IMR-90 (cell line): ENCODE results near the gene EGLN1. TPM values are rescaled to one million over a fixed set of nuclear protein-coding genes. Genes with fewer than 3 reads are reported as not detected.

ENCODE experiments used
- ATAC-seq: fragments of 200-7000 bp; cut with Tn5 transposase; 2 replicates; pipeline ENCODE4 v1.9.1; 2020; ENCODE audit warnings: low read depth, mild to moderate bottlenecking, moderate library complexity
- BruUV-seq: library from RNA; stranded (reverse); fragments of 400-500 nt; replicated peaks from 2 replicates; lab custom pipeline; 2021; lab: Mats Ljungman, UMichigan
- CTCF ChIA-PET: fragments of 300-600 bp; formaldehyde crosslinking; extraction: SDS; loops from one replicate; lab custom pipeline; 2021; ENCODE audit warnings: antibody characterized with exemption; lab: Yijun Ruan, JAX
- POLR2A ChIA-PET: fragments of 300-600 bp; sonication (Branson Sonifier 250); formaldehyde crosslinking; loops from one replicate; lab custom pipeline; 2022; ENCODE audit warnings: antibody characterized with exemption; ENCODE audit not compliant: unreplicated experiment; lab: Charles Lee
- DNase-seq: peaks from one replicate; pipeline ENCODE4 v3.0.0; 2013
- H2AFZ ChIP-seq: replicated peaks from 2 replicates; pipeline ENCODE3; 2013; ENCODE audit warnings: low read length, mild to moderate bottlenecking; ENCODE audit not compliant: poor library complexity
- H2AK5ac ChIP-seq: 2 replicates; pipeline ENCODE4 v1.6.1; 2013; ENCODE audit warnings: low read depth, low read length, inconsistent platforms
- H2AK9ac ChIP-seq: replicated peaks from 2 replicates; pipeline ENCODE3; 2013; ENCODE audit warnings: mild to moderate bottlenecking, low read depth, low read length, moderate library complexity; ENCODE audit not compliant: poor library complexity
- H2BK120ac ChIP-seq: 2 replicates; pipeline ENCODE4 v1.6.1; 2013; ENCODE audit warnings: low read depth, low read length, inconsistent platforms
- H2BK15ac ChIP-seq: 3 replicates; pipeline ENCODE4 v1.6.1; 2013; ENCODE audit warnings: low read depth, low read length, inconsistent platforms
- H2BK20ac ChIP-seq: 2 replicates; pipeline ENCODE4 v1.6.1; 2013; ENCODE audit warnings: low read depth, mild to moderate bottlenecking, inconsistent platforms, low read length, moderate library complexity
- H2BK5ac ChIP-seq: 2 replicates; pipeline ENCODE4 v1.6.1; 2013; ENCODE audit warnings: mild to moderate bottlenecking, low read depth, low read length, inconsistent platforms; ENCODE audit not compliant: poor library complexity, severe bottlenecking
- H3K14ac ChIP-seq: replicated peaks from 2 replicates; pipeline ENCODE4 v1.6.1; 2013; ENCODE audit warnings: low read depth, low read length, inconsistent platforms
- H3K18ac ChIP-seq: 2 replicates; pipeline ENCODE4 v1.6.1; 2013; ENCODE audit warnings: low read depth, low read length, control low read depth
- H3K23ac ChIP-seq: 2 replicates; pipeline ENCODE4 v1.6.1; 2013; ENCODE audit warnings: low read depth, low read length, inconsistent platforms
- H3K27ac ChIP-seq: 2 replicates; pipeline ENCODE4 v1.5.1; 2013; ENCODE audit warnings: mild to moderate bottlenecking, control low read depth, low read length; ENCODE audit not compliant: insufficient read depth
- H3K27me3 ChIP-seq: 2 replicates; pipeline ENCODE4 v1.6.1; 2013; ENCODE audit warnings: low read length; ENCODE audit not compliant: control insufficient read depth, insufficient read depth
- H3K36me3 ChIP-seq: 2 replicates; pipeline ENCODE4 v1.6.1; 2013; ENCODE audit warnings: low read length, mixed read lengths; ENCODE audit not compliant: control insufficient read depth, insufficient read depth
- H3K4ac ChIP-seq: 2 replicates; pipeline ENCODE4 v1.6.1; 2013; ENCODE audit warnings: low read depth, low read length, inconsistent platforms
- H3K4me1 ChIP-seq: 2 replicates; pipeline ENCODE4 v1.6.1; 2013; ENCODE audit warnings: low read length, mixed read lengths; ENCODE audit not compliant: control insufficient read depth, insufficient read depth
- H3K4me2 ChIP-seq: 2 replicates; pipeline ENCODE4 v1.6.1; 2013; ENCODE audit warnings: low read depth, mild to moderate bottlenecking, control low read depth, low read length, moderate library complexity
- H3K4me3 ChIP-seq: 2 replicates; pipeline ENCODE4 v1.5.1; 2013; ENCODE audit warnings: low read depth, mild to moderate bottlenecking, control low read depth, low read length, moderate library complexity; ENCODE audit not compliant: insufficient read depth
- H3K56ac ChIP-seq: 2 replicates; pipeline ENCODE4 v1.6.1; 2013; ENCODE audit warnings: low read length, inconsistent platforms; ENCODE audit not compliant: insufficient read depth; ENCODE audit errors: extremely low read depth
- H3K79me1 ChIP-seq, 2 experiments: 2 replicates each; pipeline ENCODE4 v1.6.1; 2013; ENCODE audit warnings: low read length in 2 of 2, inconsistent platforms in 1 of 2, low read depth in 1 of 2
- H3K9ac ChIP-seq: 2 replicates; pipeline ENCODE4 v1.6.1; 2013; ENCODE audit warnings: low read depth, low read length, control low read depth
- H3K9me1 ChIP-seq: 2 replicates; pipeline ENCODE4 v1.6.1; 2013; ENCODE audit warnings: low read length, inconsistent platforms; ENCODE audit not compliant: insufficient read depth
- H3K9me3 ChIP-seq: 2 replicates; pipeline ENCODE4 v1.6.1; 2013; ENCODE audit warnings: low read length; ENCODE audit not compliant: control insufficient read depth, insufficient read depth
- H4K20me1 ChIP-seq: 2 replicates; pipeline ENCODE4 v1.6.1; 2013; ENCODE audit warnings: low read length, inconsistent platforms; ENCODE audit not compliant: insufficient read depth
- H4K5ac ChIP-seq: 2 replicates; pipeline ENCODE4 v1.6.1; 2013; ENCODE audit warnings: mild to moderate bottlenecking, low read depth, low read length, control low read depth
- H4K8ac ChIP-seq, 2 experiments: 2 replicates each; pipeline ENCODE4 v1.6.1; 2013; ENCODE audit warnings: low read depth in 2 of 2, low read length in 2 of 2, control low read depth in 1 of 2, inconsistent platforms in 1 of 2
- H4K91ac ChIP-seq: 2 replicates; pipeline ENCODE4 v1.6.1; 2013; ENCODE audit warnings: low read depth, low read length, inconsistent platforms; ENCODE audit not compliant: insufficient read depth
- CHD1 ChIP-seq: IDR thresholded peaks from 2 replicates; pipeline ENCODE4 v1.6.1; 2012; ENCODE audit warnings: low read depth, low read length, improper control_type of control experiment
- MAZ ChIP-seq: IDR thresholded peaks from 2 replicates; pipeline ENCODE4 v1.6.1; 2012; ENCODE audit warnings: low read depth, mild to moderate bottlenecking, low read length, improper control_type of control experiment, moderate library complexity, borderline replicate concordance
- RAD21 ChIP-seq: IDR thresholded peaks from 2 replicates; pipeline ENCODE4 v1.6.1; 2012; ENCODE audit warnings: low read length, improper control_type of control experiment
- RCOR1 ChIP-seq: IDR thresholded peaks from 2 replicates; pipeline ENCODE4 v1.6.1; 2012; ENCODE audit warnings: mild to moderate bottlenecking, low read length, improper control_type of control experiment; ENCODE audit not compliant: insufficient replicate concordance
- RFX5 ChIP-seq: IDR thresholded peaks from 2 replicates; pipeline ENCODE4 v1.8.0; 2012; ENCODE audit warnings: low read depth, mild to moderate bottlenecking, low read length, moderate library complexity
- SMC3 ChIP-seq: fragments of 150-350 bp; IDR thresholded peaks from 2 replicates; pipeline ENCODE4 v1.6.1; 2016; ENCODE audit warnings: low read depth, mild to moderate bottlenecking, antibody characterized with exemption, low read length, moderate library complexity
- USF2 ChIP-seq: fragments of 150-350 bp; IDR thresholded peaks from 2 replicates; pipeline ENCODE4 v1.6.1; 2017; ENCODE audit warnings: mild to moderate bottlenecking, antibody characterized with exemption, low read length, low read depth
- whole genome bisulfite sequencing, 2 experiments: methylation state at CpG; one replicate each; pipeline versions ENCODE4 v1.1.5 to v1.1.7; 2013; ENCODE audit warnings: missing lambda C conversion rate in 2 of 2; ENCODE audit not compliant: insufficient read length in 1 of 2; ENCODE audit errors: extremely low coverage in 2 of 2; 5-methylcytosine and 5-hydroxymethylcytosine counted together
- dilution Hi-C: fragments of 300-500 bp; cut with HindIII; formaldehyde crosslinking; loops from one replicate; pipeline ENCODE4 v1.14.3; 2018; ENCODE audit warnings: low sequenced_read_pairs; ENCODE audit not compliant: unreplicated experiment
- in situ Hi-C: fragments of 300-500 bp; cut with MboI; formaldehyde crosslinking; loops from 3 replicates; pipeline ENCODE4 v1.14.3; 2019; ENCODE audit warnings: low sequenced_read_pairs, inconsistent platforms, mixed read lengths
- intact Hi-C: fragments of 100-400 bp; cut with micrococcal nuclease; formaldehyde crosslinking; loops from 2 replicates; pipeline ENCODE4 v1.10.0; 2022
- polyA plus RNA-seq, 3 experiments: library from polyadenylated mRNA; depleted of rRNA; stranded (reverse); fragments of >200 nt; gene quantifications; 2 replicates each; pipeline ENCODE4 v1.2.3, GENCODE V29; 2012; ENCODE audit warnings: low replicate concordance in 1 of 3
- total RNA-seq: library from RNA; depleted of rRNA; stranded (reverse); fragments of >200 nt; gene quantifications from 2 replicates; pipeline ENCODE4 v1.2.3, GENCODE V29; 2012

EGLN1 gene
- total and polyA plus RNA-seq, 2 of the 4 experiments (the other 2 are of a cell fraction) = 25.7 to 26.9 TPM

GRCh38 chr1:231420299-231420958 lies 1.7 kb downstream of the EGLN1 start (continued):
- no peak for TF ChIP-seq CHD1

- no peak overlapping the region for H2BK15ac ChIP-seq
- H4K5ac ChIP-seq = no peak overlapping the region
- dilution Hi-C loops (no loop called here), intact Hi-C loops (loop anchor here (1.0 to 5.0 kb wide), 6 partner anchors 25 to 182 kb away; partner anchors contain the start of gene GNPAT), in situ Hi-C loops (loop anchor here (5.0 kb wide), 1 partner anchor 58 kb away; no protein-coding TSS in a partner anchor)
- H2BK20ac ChIP-seq = no peak overlapping the region
- DNase-seq = peak; percentile 19
- ChIA-PET CTCF (no interaction called here), POLR2A (no interaction called here)
- no peak overlapping the region for H2AK5ac ChIP-seq
- H3K27me3 ChIP-seq = no peaks in the 10 kb centered on the region
- no peak overlapping the region for H4K91ac ChIP-seq
- peak overlapping the region; percentile 95; the same call in 1 of the 2 replicates for H3K23ac ChIP-seq
- H2AFZ ChIP-seq = no peak overlapping the region
- no peak overlapping the region for H2BK120ac ChIP-seq
- BruUV-seq = no TSS peak
- no peak for ATAC-seq
- peak overlapping the region; percentile 91; the same call in 1 of the 2 replicates for H3K14ac ChIP-seq
- H2BK5ac ChIP-seq = peak overlapping the region; percentile 98
- peak overlapping the region; percentile 78 for H3K4me3 ChIP-seq
- peak overlapping the region; percentile 14; the same call in 1 of the 2 replicates for H3K27ac ChIP-seq
- H3K9me3 ChIP-seq = no peaks in the 10 kb centered on the region
- H3K36me3 ChIP-seq = no peaks in the 10 kb centered on the region; the same call in 1 of the 2 replicates
- WGBS, 2 experiments = 0% methylated on average over 2 of the region's 8 CpGs; no CpG with 5 or more reads in 1 of the 2 experiments
- H3K9me1 ChIP-seq = peaks cover 6% of the 10 kb centered on the region
- H4K8ac ChIP-seq = no peak overlapping the region
- peaks cover 0 to 51% of the 10 kb centered on the region in 2 experiments; a peak in 2 of 4 replicates for H3K79me1 ChIP-seq
- H3K56ac ChIP-seq = no peak overlapping the region
- peaks cover 7% of the 10 kb centered on the region for H3K4me1 ChIP-seq
- no peak overlapping the region for H3K4ac ChIP-seq
- H2AK9ac ChIP-seq = peak overlapping the region; percentile 6
- peaks cover 60% of the 10 kb centered on the region for H4K20me1 ChIP-seq
- 0 out of 2 replicates have a peak overlapping the region, but pooled peaks have one; percentile 4 for H3K18ac ChIP-seq
- TF ChIP-seq RFX5 (no peak), USF2 (no peak), RCOR1 (no peak), RAD21 (no peak), MAZ (no peak), SMC3 (no peak)
- H3K4me2 ChIP-seq = peak overlapping the region; percentile 89
- peak overlapping the region; percentile 90 for H3K9ac ChIP-seq
Measured at GRCh38 chr1:231419738-231420298, 2.3 kb downstream of the EGLN1 start.
